K562 (cell line): ENCODE measurements around the gene AQP5. TPM values are rescaled to one million over a fixed set of nuclear protein-coding genes. Genes with fewer than 3 reads are reported as not detected.

Source experiments
- ATAC-seq: fragments of 200-7000 bp; cut with Tn5 transposase; 3 replicates; pipeline ENCODE4 v1.9.1; 2020; ENCODE audit warnings: moderate library complexity
- BruUV-seq: library from RNA; stranded (reverse); fragments of 400-500 nt; replicated peaks from 2 replicates; lab custom pipeline; 2021; lab: Mats Ljungman, UMichigan
- CTCF ChIA-PET: fragments of 300-600 bp; formaldehyde crosslinking; extraction: SDS; loops from one replicate; lab custom pipeline; 2021; ENCODE audit warnings: low intra/inter-chr PET ratio; lab: Yijun Ruan, JAX
- POLR2A ChIA-PET: fragments of 300-600, 350-650 bp; sonication (Branson Sonifier 250); formaldehyde crosslinking; extraction: SDS; loops from one replicate; lab custom pipeline; 2021; ENCODE audit warnings: antibody characterized with exemption, inconsistent platforms; lab: Yijun Ruan, JAX
- DNase-seq, 4 experiments: peaks; one replicate each; pipeline versions ENCODE4 v3.0.0 to v3.0.0-alpha.2; 2011 to 2018; ENCODE audit warnings: low spot score in 3 of 4, mixed read lengths in 3 of 4; ENCODE audit errors: extremely low read depth in 1 of 4
- FAIRE-seq: peaks from 2 replicates; lab custom pipeline; 2011; peaks lifted over from hg19 to GRCh38; lab: Jason Lieb, UNC
- H2AFZ ChIP-seq: 2 replicates; pipeline ENCODE4 v1.6.0; 2011; ENCODE audit warnings: low read depth, low read length, control low read depth, inconsistent platforms
- H3K27ac ChIP-seq: fragments of 200-600 bp; 3 replicates; pipeline ENCODE4 v1.8.0; 2011; ENCODE audit warnings: low read depth, mild to moderate bottlenecking, control low read depth, inconsistent platforms, low read length, moderate library complexity, mixed read lengths; ENCODE audit errors: extremely low read depth
- H3K27me3 ChIP-seq, 2 experiments: fragments of 300-600 bp in 1 of 2; 2 replicates in 1 of 2; 3 replicates in 1 of 2; pipeline versions ENCODE4 v1.6.0 to v1.8.0; 2011; ENCODE audit warnings: inconsistent platforms in 2 of 2, low read length in 2 of 2, mild to moderate bottlenecking in 1 of 2, mixed read lengths in 1 of 2, moderate library complexity in 1 of 2; ENCODE audit not compliant: control insufficient read depth in 2 of 2, insufficient read depth in 2 of 2
- H3K36me3 ChIP-seq: fragments of 300-600 bp; 3 replicates; pipeline ENCODE4 v1.8.0; 2011; ENCODE audit warnings: mild to moderate bottlenecking, low read length, inconsistent platforms; ENCODE audit not compliant: control insufficient read depth, insufficient read depth
- H3K4me1 ChIP-seq, 2 experiments: fragments of 200-600 bp in 1 of 2; replicated peaks in 1 of 2; 2 replicates in 1 of 2; 3 replicates in 1 of 2; pipeline versions ENCODE4 v1.5.1 to v1.8.0; 2011; ENCODE audit warnings: inconsistent platforms in 2 of 2, low read length in 2 of 2, mild to moderate bottlenecking in 1 of 2, mixed read lengths in 1 of 2, moderate library complexity in 1 of 2; ENCODE audit not compliant: control insufficient read depth in 2 of 2, insufficient read depth in 2 of 2
- H3K4me2 ChIP-seq: 2 replicates; pipeline ENCODE4 v1.6.1; 2011; ENCODE audit warnings: low read length, control low read depth, inconsistent platforms, mixed read lengths; ENCODE audit not compliant: insufficient read depth
- H3K4me3 ChIP-seq: fragments of 200-600 bp; sonication (generic), shearing (Covaris generic); 2 replicates; pipeline ENCODE4 v1.5.1; 2016; ENCODE audit warnings: control low read depth, inconsistent platforms
- H3K79me2 ChIP-seq: fragments of 200-600 bp; 3 replicates; pipeline ENCODE4 v1.8.0; 2011; ENCODE audit warnings: low read length, inconsistent platforms; ENCODE audit not compliant: control insufficient read depth, insufficient read depth
- H3K9ac ChIP-seq, 2 experiments: 2 replicates each; pipeline versions ENCODE4 v1.6.0 to v1.6.1; 2011; ENCODE audit warnings: low read depth in 2 of 2, low read length in 2 of 2, control low read depth in 1 of 2, inconsistent platforms in 1 of 2, mild to moderate bottlenecking in 1 of 2, mixed read lengths in 1 of 2; ENCODE audit not compliant: insufficient read depth in 1 of 2
- H3K9me1 ChIP-seq: one replicate; pipeline ENCODE4 v1.6.0; 2011; ENCODE audit warnings: inconsistent platforms, mild to moderate bottlenecking, low read length, moderate library complexity; ENCODE audit not compliant: control insufficient read depth, insufficient read depth
- H3K9me3 ChIP-seq: replicated peaks from 2 replicates; pipeline ENCODE4 v1.5.1; 2011; ENCODE audit warnings: low read depth, low read length, inconsistent platforms; ENCODE audit not compliant: control insufficient read depth, insufficient read depth
- H4K20me1 ChIP-seq: replicated peaks from 2 replicates; pipeline ENCODE4 v1.6.1; 2011; ENCODE audit warnings: low read length, inconsistent platforms, mixed read lengths; ENCODE audit not compliant: control insufficient read depth, insufficient read depth
- E2F6 ChIP-seq, 2 experiments: IDR thresholded peaks; 2 replicates each; pipeline ENCODE4 v1.6.1; 2011; ENCODE audit warnings: borderline replicate concordance in 1 of 2, control low read depth in 1 of 2, low read depth in 1 of 2, low read length in 1 of 2, mild to moderate bottlenecking in 1 of 2, mixed read lengths in 1 of 2, moderate library complexity in 1 of 2; ENCODE audit not compliant: insufficient read depth in 1 of 2, insufficient read length in 1 of 2, poor library complexity in 1 of 2, severe bottlenecking in 1 of 2; ENCODE audit errors: extremely low read depth in 1 of 2
- PHF8 ChIP-seq: fragments of 200-600 bp; sonication (generic); IDR thresholded peaks from 2 replicates; pipeline ENCODE4 v1.6.1; 2012; ENCODE audit warnings: mixed run types, mild to moderate bottlenecking, inconsistent platforms, low read length, moderate library complexity, borderline replicate concordance
- ZFX ChIP-seq: sonication (generic); formaldehyde crosslinking; IDR thresholded peaks from 2 replicates; pipeline ENCODE4 v1.8.0; 2022; ENCODE audit warnings: mild to moderate bottlenecking, missing genetic modification reagents, moderate library complexity
- ZNF282 ChIP-seq: sonication (generic); formaldehyde crosslinking; IDR thresholded peaks from 2 replicates; pipeline ENCODE4 v1.8.1; 2023; ENCODE audit warnings: missing genetic modification reagents
- ZNF609 ChIP-seq: sonication (generic); formaldehyde crosslinking; IDR thresholded peaks from 2 replicates; pipeline ENCODE4 v1.8.1; 2023; ENCODE audit warnings: missing genetic modification reagents, mild to moderate bottlenecking, borderline replicate concordance
- WGBS: fragments of 100-300 bp; shearing (Covaris generic); methylation state at CpG from one replicate; pipeline ENCODE4 v1.1.6; 2016; ENCODE audit warnings: low coverage, mixed read lengths; ENCODE audit not compliant: insufficient coverage; ENCODE audit errors: missing lambda C conversion rate; 5-methylcytosine and 5-hydroxymethylcytosine counted together
- in situ Hi-C: fragments of 300-500 bp; cut with MboI; formaldehyde crosslinking; loops from 4 replicates; pipeline ENCODE4 v1.15.0; 2018; ENCODE audit warnings: inconsistent platforms, mixed read lengths
- intact Hi-C: fragments of 100-400 bp; cut with micrococcal nuclease; formaldehyde crosslinking; loops from 2 replicates; pipeline ENCODE4 v1.14.2; 2022
- polyA plus RNA-seq, 8 experiments: library from polyadenylated mRNA; depleted of rRNA in 4 of 8; stranded (reverse) in 5 of 8; unstranded in 3 of 8; fragments of >200 nt; fragmentation: Nextera tagmentation in 2 of 8; fragmentation: Illumina TruSeq in 1 of 8; extraction: Ambion mirVana in 2 of 8; extraction: Trizol in 1 of 8; gene quantifications; 2 replicates each; pipeline versions ENCODE4 v1.2.1 to v1.2.3, GENCODE V29; 2011 to 2014; ENCODE audit warnings: inconsistent platforms in 1 of 8, missing spikeins in 1 of 8
- total RNA-seq, 7 experiments: library from RNA; depleted of rRNA in 6 of 7; stranded (reverse); fragments of >200 nt in 6 of 7; fragmentation: Illumina TruSeq in 2 of 7; extraction: Trizol in 2 of 7; gene quantifications; 2 replicates each; pipeline versions ENCODE4 v1.2.1 to v1.2.3, GENCODE V29; 2011 to 2021; ENCODE audit warnings: low replicate concordance in 1 of 7

Gene AQP5
- total and polyA plus RNA-seq, 9 of the 15 experiments (the other 6 are each of a cell fraction or from before 2014, with no cell fraction given), result not detected

DNA sequence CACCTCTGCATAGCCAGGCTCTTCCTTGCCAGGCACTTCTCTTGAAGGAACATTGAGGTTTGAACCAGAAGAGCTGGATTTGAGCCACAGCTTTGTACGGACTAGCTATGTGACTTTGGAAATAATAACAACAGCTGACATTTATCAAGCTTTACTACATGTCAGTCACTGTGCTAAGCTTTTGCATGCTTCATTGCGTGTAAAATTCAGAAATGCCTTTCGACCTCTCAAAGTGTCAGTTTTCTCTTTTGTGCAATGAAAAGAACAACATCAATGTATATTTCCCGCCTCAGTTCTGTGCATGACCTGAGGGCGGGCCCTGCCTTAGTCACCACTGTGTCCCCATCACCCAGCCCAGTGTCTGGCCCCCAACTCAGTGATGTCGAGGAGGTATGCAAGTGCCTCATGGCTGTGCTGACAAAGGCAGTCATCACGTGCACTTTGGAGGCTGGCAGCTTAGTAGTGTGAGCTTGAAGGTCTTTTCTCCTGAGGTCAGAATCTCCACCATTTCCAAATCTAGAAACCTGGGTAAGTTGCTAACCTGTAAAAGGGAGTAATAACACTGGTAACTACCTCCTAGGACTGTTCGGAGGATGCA, 29.0 kb upstream of the AQP5 start:
- no TSS peak for BruUV-seq

GRCh38 chr12:49933796-49934195, 27.9 kb upstream of the AQP5 start:
- ATAC-seq, result no peak
- WGBS, result 32% methylated on average over 5 of the region's 5 CpGs
- Histone ChIP-seq H3K4me3 (no peak overlapping the region), H3K9ac (no peak overlapping the region), H3K9me1 (no peaks in the 10 kb centered on the region), H3K4me1 (no peaks in the 10 kb centered on the region; a peak in 1 of 5 replicates), H3K9me3 (no peaks in the 10 kb centered on the region), H3K27me3 (peaks cover 6 to 8% of the 10 kb centered on the region in 2 experiments; a peak in 2 of 5 replicates), H3K36me3 (no peaks in the 10 kb centered on the region), H3K79me2 (no peaks in the 10 kb centered on the region), H3K27ac (no peak overlapping the region), H2AFZ (peak overlapping the region; percentile 64), H4K20me1 (no peaks in the 10 kb centered on the region), H3K4me2 (no peak overlapping the region)
- no TSS peak for BruUV-seq
- DNase-seq, result no peak
- ChIA-PET CTCF (no interaction called here), POLR2A (interaction anchor here (1.0 to 3.4 kb wide), 2 partner anchors 12 to 16 kb away, joined by 3 to 12 read pairs; no protein-coding TSS in a partner anchor)
- no peak for TF ChIP-seq ZNF609 (CRISPR knock-in tag)
- peak; percentile 11; the same call in 1 of the 2 replicates for TF ChIP-seq PHF8
- 0 out of 2 replicates have a peak, but pooled peaks have one; percentile 15 for TF ChIP-seq ZFX (CRISPR knock-in tag)
- in situ Hi-C loops, result no loop called here
- no peak for FAIRE-seq
- intact Hi-C loops, result no loop called here

More for the DNA sequence above, 29.0 kb upstream of the AQP5 start:
- POLR2A ChIA-PET, result interaction anchor here (0.5 to 3.4 kb wide), 3 partner anchors 10 to 114 kb away, joined by 3 to 12 read pairs (median 3); no protein-coding TSS in a partner anchor
- no peaks in the 10 kb centered on the region for H3K9me3 ChIP-seq
- no peak for DNase-seq
- no peaks in the 10 kb centered on the region for H3K9me1 ChIP-seq
- H2AFZ ChIP-seq, result no peak overlapping the region
- ATAC-seq, result no peak
- no peak for TF ChIP-seq ZNF282 (CRISPR knock-in tag)
- TF ChIP-seq E2F6 (IDR thresholded peaks at IDR 0.05; ENCODE audit: borderline replicate concordance in 1 of 2, extremely low read depth in 1 of 2, insufficient read depth in 1 of 2, insufficient read length in 1 of 2, low read depth in 1 of 2, low read length in 1 of 2, poor library complexity in 1 of 2, severe bottlenecking in 1 of 2), result peak in 1 of 2 experiments; percentile 23
- in situ Hi-C loops (no loop called here), intact Hi-C loops (no loop called here)
- no peak overlapping the region for H3K4me2 ChIP-seq
- H3K4me3 ChIP-seq, result no peak overlapping the region
- no peaks in the 10 kb centered on the region for H3K79me2 ChIP-seq
- 37% methylated on average over 8 of the region's 8 CpGs for WGBS
- H3K36me3 ChIP-seq, result no peaks in the 10 kb centered on the region
- CTCF ChIA-PET, result no interaction called here
- H3K27ac ChIP-seq, result no peak overlapping the region
- H3K27me3 ChIP-seq, result peaks cover 6 to 12% of the 10 kb centered on the region in 2 experiments; a peak in 2 of 5 replicates
- no peaks in the 10 kb centered on the region for H4K20me1 ChIP-seq
- no peak for FAIRE-seq
- H3K9ac ChIP-seq, result no peak overlapping the region; a peak in 1 of 4 replicates
- no peaks in the 10 kb centered on the region; a peak in 1 of 5 replicates for H3K4me1 ChIP-seq
